GM18907 (cell line): ENCODE results near the gene LHPP.
A peak's percentile ranks its signal among the peaks of the same experiment; 100 is the strongest.
"Not testable (repeated sequence)": the region's sequence is repeated elsewhere in the genome, so short reads cannot be mapped to it uniquely, and the experiment has no call there.

Source experiments
- ATAC-seq: cut with Tn5 transposase; IDR thresholded peaks from one replicate; pipeline ENCODE4 v1.9.1; 2021; ENCODE audit warnings: mild to moderate bottlenecking, moderate library complexity; ENCODE audit not compliant: unreplicated experiment

The LHPP gene

GRCh38 chr10:124601431-124602120 lies 140.0 kb downstream of the LHPP start:
- ATAC-seq = peak; percentile 67

- ATAC-seq = no peak
Observed at GRCh38 chr10:124602121-124602561, 140.5 kb downstream of the LHPP start.

- ATAC-seq = no peak
Observed at GRCh38 chr10:124602646-124603365, 141.2 kb downstream of the LHPP start.

GRCh38 chr10:124603376-124604213 lies 142.0 kb downstream of the LHPP start:
- ATAC-seq = no peak

GRCh38 chr10:124604214-124605000 lies 142.8 kb downstream of the LHPP start:
- ATAC-seq = no peak

GRCh38 chr10:124605001-124605370 lies 143.4 kb downstream of the LHPP start:
- no peak for ATAC-seq

- no peak for ATAC-seq
Observed at GRCh38 chr10:124605481-124605855, 143.8 kb downstream of the LHPP start.

GRCh38 chr10:124605856-124606812 lies 144.5 kb downstream of the LHPP start:
- no peak for ATAC-seq

GRCh38 chr10:124606822-124607221 lies 145.2 kb downstream of the LHPP start:
- ATAC-seq = no peak

GRCh38 chr10:124607693-124608092 lies 146.1 kb downstream of the LHPP start:
- no peak for ATAC-seq

- no peak for ATAC-seq
Observed at GRCh38 chr10:124608093-124608721, 146.6 kb downstream of the LHPP start.

GRCh38 chr10:124609698-124610097 lies 148.1 kb downstream of the LHPP start:
- ATAC-seq = no peak

- not testable (repeated sequence) for ATAC-seq
Observed at GRCh38 chr10:124610186-124610585, 148.6 kb downstream of the LHPP start.

- ATAC-seq = not testable (repeated sequence)
Observed at GRCh38 chr10:124610851-124611250, 149.2 kb downstream of the LHPP start.

- ATAC-seq = no peak
Observed at GRCh38 chr10:124611738-124612137, 150.1 kb downstream of the LHPP start.

- ATAC-seq = no peak
Observed at GRCh38 chr10:124612611-124613498, 151.2 kb downstream of the LHPP start.

GRCh38 chr10:124614003-124614659 lies 152.5 kb downstream of the LHPP start:
- ATAC-seq = peak; percentile 47

- ATAC-seq = no peak
Observed at GRCh38 chr10:124615259-124615658, 153.6 kb downstream of the LHPP start.
